Forelimb muscle (tissue), 1 donor: ENCODE results near the gene FAM180A. TPM values are rescaled to one million over a fixed set of nuclear protein-coding genes. Genes with fewer than 3 reads are reported as not detected.
"Not testable (repeated sequence)": the region's sequence is repeated elsewhere in the genome, so short reads cannot be mapped to it uniquely, and the experiment has no call there.

Experiments
- DNase-seq: peaks from one replicate; pipeline ENCODE4 v3.0.0-alpha.2; 2013; ENCODE audit warnings: low read depth
- polyA plus RNA-seq: library from polyadenylated mRNA; unstranded; fragments of 120-200 nt; gene quantifications from one replicate; pipeline ENCODE4 v1.2.1, GENCODE V29; 2013; ENCODE audit not compliant: insufficient read length

Gene FAM180A
- polyA plus RNA-seq, 1 donor, result 0.10 TPM

- DNase-seq, result no peak
Observed at GRCh38 chr7:135713836-135714470, 34.7 kb downstream of the FAM180A start.

- no peak for DNase-seq
Observed at GRCh38 chr7:135712796-135713195, 35.8 kb downstream of the FAM180A start.

GRCh38 chr7:135712182-135712782 lies 36.3 kb downstream of the FAM180A start:
- DNase-seq, result no peak

- no peak for DNase-seq
Observed at GRCh38 chr7:135711139-135711469, 37.5 kb downstream of the FAM180A start.

- DNase-seq, result no peak
Observed at GRCh38 chr7:135710417-135711138, 38.0 kb downstream of the FAM180A start.

GRCh38 chr7:135709508-135709907 lies 39.1 kb downstream of the FAM180A start:
- no peak for DNase-seq

- no peak for DNase-seq
Observed at GRCh38 chr7:135708041-135708440, 40.6 kb downstream of the FAM180A start.

- no peak for DNase-seq
Observed at GRCh38 chr7:135707570-135707966, 41.0 kb downstream of the FAM180A start.

- DNase-seq, result no peak
Observed at GRCh38 chr7:135706858-135707569, 41.6 kb downstream of the FAM180A start.

GRCh38 chr7:135706038-135706742 lies 42.4 kb downstream of the FAM180A start:
- DNase-seq, result no peak

- DNase-seq, result no peak
Observed at GRCh38 chr7:135704698-135705097, 43.9 kb downstream of the FAM180A start.

- no peak for DNase-seq
Observed at GRCh38 chr7:135704074-135704473, 44.5 kb downstream of the FAM180A start.

GRCh38 chr7:135697276-135698049 lies 51.1 kb downstream of the FAM180A start:
- DNase-seq, result no peak

GRCh38 chr7:135693558-135693957 lies 55.1 kb downstream of the FAM180A start:
- DNase-seq, result no peak

- DNase-seq, result not testable (repeated sequence)
Observed at GRCh38 chr7:135692606-135693005, 56.0 kb downstream of the FAM180A start.

- no peak for DNase-seq
Observed at GRCh38 chr7:135692055-135692454, 56.6 kb downstream of the FAM180A start.

- DNase-seq, result no peak
Observed at GRCh38 chr7:135690566-135690965, 58.0 kb downstream of the FAM180A start.

GRCh38 chr7:135687466-135687865 lies 61.1 kb downstream of the FAM180A start:
- DNase-seq, result no peak

- DNase-seq, result no peak
Observed at GRCh38 chr7:135685306-135686084, 63.1 kb downstream of the FAM180A start.

- no peak for DNase-seq
Observed at GRCh38 chr7:135684699-135685098, 63.9 kb downstream of the FAM180A start.
